K562 (cell line): Measurements from ENCODE around the gene TRIP10. TPM values are rescaled to one million over a fixed set of nuclear protein-coding genes. Genes with fewer than 3 reads are reported as not detected.

ENCODE experiments used
- ARHGAP35 ChIP-seq: fragments of 450-650 bp; IDR thresholded peaks from 2 replicates; pipeline ENCODE4 v1.6.1; 2018; ENCODE audit not compliant: partially characterized antibody
- ARID4B ChIP-seq: sonication (generic); formaldehyde crosslinking; IDR thresholded peaks from 2 replicates; pipeline ENCODE4 v1.8.0; 2022; ENCODE audit warnings: mild to moderate bottlenecking, missing genetic modification reagents
- ATF2 ChIP-seq: sonication (generic); formaldehyde crosslinking; IDR thresholded peaks from 2 replicates; pipeline ENCODE4 v1.8.1; 2022; ENCODE audit warnings: missing genetic modification reagents
- ETV5 ChIP-seq: sonication (generic); formaldehyde crosslinking; IDR thresholded peaks from 2 replicates; pipeline ENCODE4 v1.4.0; 2020; ENCODE audit warnings: low read depth, mild to moderate bottlenecking, missing genetic modification reagents
- FUS ChIP-seq: fragments of 200-400 bp; formaldehyde crosslinking; optimal IDR thresholded peaks from 2 replicates; pipeline ENCODE3; 2017; ENCODE audit warnings: low read depth, low read length
- HDAC2 ChIP-seq: fragments of 450-650 bp; IDR thresholded peaks from 2 replicates; pipeline ENCODE4 v1.6.1; 2016; ENCODE audit warnings: mild to moderate bottlenecking
- HES1 ChIP-seq: fragments of 450-650 bp; IDR thresholded peaks from 2 replicates; pipeline ENCODE4 v1.6.1; 2016; ENCODE audit warnings: low read depth, mild to moderate bottlenecking, moderate library complexity
- RBM39 ChIP-seq: fragments of 200-400 bp; formaldehyde crosslinking; optimal IDR thresholded peaks from 2 replicates; pipeline ENCODE3; 2018; ENCODE audit warnings: low read depth, low read length
- SIN3A ChIP-seq, 2 experiments: fragments of 150-350 bp in 1 of 2; IDR thresholded peaks; 2 replicates each; pipeline ENCODE4 v1.6.1; 2011 to 2016; ENCODE audit warnings: borderline replicate concordance in 2 of 2, low read depth in 2 of 2, low read length in 2 of 2, mild to moderate bottlenecking in 2 of 2, moderate library complexity in 2 of 2; ENCODE audit not compliant: control insufficient read depth in 1 of 2
- ZNF3 ChIP-seq: fragments of 250-450 bp; sonication (Bioruptor Pico); IDR thresholded peaks from 2 replicates; pipeline ENCODE4 v1.5.0; 2021; ENCODE audit warnings: mild to moderate bottlenecking, moderate library complexity
- ZNF431 ChIP-seq: sonication (generic); formaldehyde crosslinking; IDR thresholded peaks from 2 replicates; pipeline ENCODE4 v1.8.0; 2022; ENCODE audit warnings: mild to moderate bottlenecking, missing genetic modification reagents
- polyA plus RNA-seq, 8 experiments: library from polyadenylated mRNA; depleted of rRNA in 4 of 8; stranded (reverse) in 5 of 8; unstranded in 3 of 8; fragments of >200 nt; fragmentation: Nextera tagmentation in 2 of 8; fragmentation: Illumina TruSeq in 1 of 8; extraction: Ambion mirVana in 2 of 8; extraction: Trizol in 1 of 8; gene quantifications; 2 replicates each; pipeline versions ENCODE4 v1.2.1 to v1.2.3, GENCODE V29; 2011 to 2014; ENCODE audit warnings: inconsistent platforms in 1 of 8, missing spikeins in 1 of 8
- total RNA-seq, 7 experiments: library from RNA; depleted of rRNA in 6 of 7; stranded (reverse); fragments of >200 nt in 6 of 7; fragmentation: Illumina TruSeq in 2 of 7; extraction: Trizol in 2 of 7; gene quantifications; 2 replicates each; pipeline versions ENCODE4 v1.2.1 to v1.2.3, GENCODE V29; 2011 to 2021; ENCODE audit warnings: low replicate concordance in 1 of 7
- TF ChIP-seq, protein P1 (sequence below): fragments of 450-650 bp; formaldehyde crosslinking; IDR thresholded peaks from 2 replicates; pipeline ENCODE4 v1.4.0; 2020; ENCODE audit warnings: mild to moderate bottlenecking, moderate library complexity
- TF ChIP-seq, protein P2 (sequence below): fragments of 450-650 bp; formaldehyde crosslinking; IDR thresholded peaks from 2 replicates; pipeline ENCODE4 v1.4.0; 2020; ENCODE audit warnings: mild to moderate bottlenecking
- TF ChIP-seq, protein P3 (sequence below): fragments of 450-650 bp; formaldehyde crosslinking; IDR thresholded peaks from 2 replicates; pipeline ENCODE4 v1.4.0; 2020; ENCODE audit warnings: mild to moderate bottlenecking, moderate library complexity

Gene TRIP10
- total and polyA plus RNA-seq, 9 of the 15 experiments (the other 6 are each of a cell fraction or from before 2014, with no cell fraction given) = 1.2 to 66.8 (median 36.1) TPM

DNA sequence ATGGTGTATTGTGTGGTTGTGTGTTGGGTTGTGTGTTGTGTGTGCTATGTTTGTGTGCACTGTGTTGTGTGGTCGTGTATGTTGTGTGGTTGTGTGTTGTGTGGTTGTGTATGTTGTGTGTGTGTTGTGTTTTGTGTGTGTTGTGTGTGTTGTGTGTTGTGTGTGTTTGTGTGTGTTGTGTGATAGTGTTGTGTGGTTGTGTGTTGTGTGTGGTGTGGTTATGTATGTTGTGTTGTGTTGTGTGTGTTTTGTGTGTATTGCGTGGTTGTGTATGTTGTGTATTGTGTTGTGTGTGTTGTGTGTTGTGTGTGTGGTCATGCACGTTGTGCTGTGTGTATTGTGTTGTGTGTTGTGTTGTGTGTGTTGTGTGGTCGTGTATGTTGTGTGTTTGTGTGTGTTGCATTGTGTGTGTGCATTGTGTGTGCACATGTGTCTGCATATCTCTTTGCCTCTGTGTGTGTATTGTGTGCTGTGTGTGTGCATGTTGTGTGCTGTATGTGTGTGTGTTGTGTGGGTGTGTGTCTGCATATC is 22.0 kb upstream of the TRIP10 start (continued):
- TF ChIP-seq ARID4B (CRISPR knock-in tag) (peak; percentile 91), ARHGAP35 (peak; percentile 91), ETV5 (CRISPR knock-in tag) (0 out of 2 replicates have a peak, but pooled peaks have one; percentile 12), ATF2 (CRISPR knock-in tag) (no peak; the same call in 1 of the 2 replicates), HDAC2 (no peak), ZNF3 (CRISPR knock-in tag) (no peak), SIN3A (IDR thresholded peaks at IDR 0.05; ENCODE audit: borderline replicate concordance in 2 of 2, control insufficient read depth in 1 of 2, low read depth in 2 of 2, low read length in 2 of 2) (no peak), HES1 (no peak), ZNF431 (CRISPR knock-in tag) (peak; percentile 73; the same call in 1 of the 2 replicates), RBM39 (peak; percentile 68), FUS (no peak)
- TF ChIP-seq, protein P1, sequence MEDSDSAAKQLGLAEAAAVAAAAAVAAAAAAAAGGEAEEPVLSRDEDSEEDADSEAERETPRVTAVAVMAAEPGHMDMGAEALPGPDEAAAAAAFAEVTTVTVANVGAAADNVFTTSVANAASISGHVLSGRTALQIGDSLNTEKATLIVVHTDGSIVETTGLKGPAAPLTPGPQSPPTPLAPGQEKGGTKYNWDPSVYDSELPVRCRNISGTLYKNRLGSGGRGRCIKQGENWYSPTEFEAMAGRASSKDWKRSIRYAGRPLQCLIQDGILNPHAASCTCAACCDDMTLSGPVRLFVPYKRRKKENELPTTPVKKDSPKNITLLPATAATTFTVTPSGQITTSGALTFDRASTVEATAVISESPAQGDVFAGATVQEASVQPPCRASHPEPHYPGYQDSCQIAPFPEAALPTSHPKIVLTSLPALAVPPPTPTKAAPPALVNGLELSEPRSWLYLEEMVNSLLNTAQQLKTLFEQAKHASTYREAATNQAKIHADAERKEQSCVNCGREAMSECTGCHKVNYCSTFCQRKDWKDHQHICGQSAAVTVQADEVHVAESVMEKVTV = no peak
- TF ChIP-seq, protein P2, sequence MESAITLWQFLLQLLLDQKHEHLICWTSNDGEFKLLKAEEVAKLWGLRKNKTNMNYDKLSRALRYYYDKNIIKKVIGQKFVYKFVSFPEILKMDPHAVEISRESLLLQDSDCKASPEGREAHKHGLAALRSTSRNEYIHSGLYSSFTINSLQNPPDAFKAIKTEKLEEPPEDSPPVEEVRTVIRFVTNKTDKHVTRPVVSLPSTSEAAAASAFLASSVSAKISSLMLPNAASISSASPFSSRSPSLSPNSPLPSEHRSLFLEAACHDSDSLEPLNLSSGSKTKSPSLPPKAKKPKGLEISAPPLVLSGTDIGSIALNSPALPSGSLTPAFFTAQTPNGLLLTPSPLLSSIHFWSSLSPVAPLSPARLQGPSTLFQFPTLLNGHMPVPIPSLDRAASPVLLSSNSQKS = no peak
- TF ChIP-seq, protein P3, sequence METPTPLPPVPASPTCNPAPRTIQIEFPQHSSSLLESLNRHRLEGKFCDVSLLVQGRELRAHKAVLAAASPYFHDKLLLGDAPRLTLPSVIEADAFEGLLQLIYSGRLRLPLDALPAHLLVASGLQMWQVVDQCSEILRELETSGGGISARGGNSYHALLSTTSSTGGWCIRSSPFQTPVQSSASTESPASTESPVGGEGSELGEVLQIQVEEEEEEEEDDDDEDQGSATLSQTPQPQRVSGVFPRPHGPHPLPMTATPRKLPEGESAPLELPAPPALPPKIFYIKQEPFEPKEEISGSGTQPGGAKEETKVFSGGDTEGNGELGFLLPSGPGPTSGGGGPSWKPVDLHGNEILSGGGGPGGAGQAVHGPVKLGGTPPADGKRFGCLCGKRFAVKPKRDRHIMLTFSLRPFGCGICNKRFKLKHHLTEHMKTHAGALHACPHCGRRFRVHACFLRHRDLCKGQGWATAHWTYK (CRISPR knock-in tag) = no peak
